ENCODE measurements around the gene PJA1.

Gene PJA1

DNA sequence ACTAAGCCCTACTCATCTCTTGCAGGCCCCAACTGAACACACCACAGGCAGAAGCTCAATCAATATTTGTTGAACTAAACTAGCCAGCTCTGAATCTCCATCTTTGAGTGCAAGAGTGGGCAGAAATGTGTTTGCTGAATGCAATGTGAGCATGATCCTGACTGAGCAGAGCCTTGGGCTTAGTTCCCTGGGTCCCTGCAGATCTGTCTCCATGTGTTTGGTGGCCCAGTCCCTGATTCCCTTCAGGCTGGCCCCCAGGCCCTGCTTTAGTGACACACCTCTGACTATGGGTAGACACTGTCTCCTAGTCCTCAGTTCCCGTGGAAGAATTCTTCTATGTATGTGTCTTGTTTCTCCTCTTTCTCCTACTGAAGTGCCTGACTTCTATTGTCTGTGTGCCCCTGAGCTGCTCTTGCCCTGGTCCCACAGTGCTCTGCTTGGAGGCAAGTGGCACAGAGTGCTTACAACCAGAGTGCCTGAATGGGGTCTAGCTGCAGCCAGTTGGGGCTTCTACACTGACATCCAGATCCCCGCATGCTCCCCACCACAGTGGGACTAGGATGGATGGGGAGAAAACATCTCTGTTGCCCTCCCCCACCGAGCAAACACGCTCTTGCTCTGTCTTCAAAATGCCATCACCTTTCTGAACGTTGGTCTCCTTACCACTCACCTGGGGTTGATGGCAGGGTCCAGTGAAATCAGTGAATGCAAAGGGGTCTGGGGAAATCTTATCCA, 9.3 kb downstream of the PJA1 start:
- Mint-ChIP-seq H3K4me3 (no peak overlapping the region), H3K9me3 (no peaks in the 10 kb centered on the region), H3K27ac (no peak overlapping the region), H3K36me3 (ENCODE audit: low read depth) (no peaks in the 10 kb centered on the region), H3K27me3 (no peaks in the 10 kb centered on the region), H3K4me1 (ENCODE audit: low read depth) (peaks cover 5% of the 10 kb centered on the region)

DNA sequence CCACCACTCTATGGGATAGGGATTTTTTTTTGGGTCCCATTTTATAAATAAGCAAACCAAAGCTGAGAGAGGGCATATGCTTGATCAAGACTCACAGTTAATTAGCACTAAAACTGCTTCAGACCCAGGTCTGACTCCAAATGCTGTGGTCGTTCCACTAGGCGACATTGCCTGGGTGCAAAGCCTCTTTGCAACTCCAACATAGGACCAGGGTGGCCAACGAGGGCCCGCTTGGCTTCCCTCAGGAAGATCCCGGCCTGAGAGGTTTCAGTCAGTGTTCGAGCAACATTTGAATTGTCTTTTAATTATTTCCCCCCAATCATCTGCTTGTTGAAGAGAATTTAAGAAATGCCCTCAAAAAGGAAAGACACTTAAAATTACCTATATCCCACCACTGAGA, 11.2 kb downstream of the PJA1 start:
- H3K4me3 Mint-ChIP-seq, result no peak overlapping the region
- H3K9me3 Mint-ChIP-seq, result no peaks in the 10 kb centered on the region
- no peaks in the 10 kb centered on the region for H3K4me1 Mint-ChIP-seq (ENCODE audit: low read depth)
- H3K36me3 Mint-ChIP-seq (ENCODE audit: low read depth), result no peaks in the 10 kb centered on the region
- H3K27ac Mint-ChIP-seq, result no peak overlapping the region
- no peaks in the 10 kb centered on the region for H3K27me3 Mint-ChIP-seq

DNA sequence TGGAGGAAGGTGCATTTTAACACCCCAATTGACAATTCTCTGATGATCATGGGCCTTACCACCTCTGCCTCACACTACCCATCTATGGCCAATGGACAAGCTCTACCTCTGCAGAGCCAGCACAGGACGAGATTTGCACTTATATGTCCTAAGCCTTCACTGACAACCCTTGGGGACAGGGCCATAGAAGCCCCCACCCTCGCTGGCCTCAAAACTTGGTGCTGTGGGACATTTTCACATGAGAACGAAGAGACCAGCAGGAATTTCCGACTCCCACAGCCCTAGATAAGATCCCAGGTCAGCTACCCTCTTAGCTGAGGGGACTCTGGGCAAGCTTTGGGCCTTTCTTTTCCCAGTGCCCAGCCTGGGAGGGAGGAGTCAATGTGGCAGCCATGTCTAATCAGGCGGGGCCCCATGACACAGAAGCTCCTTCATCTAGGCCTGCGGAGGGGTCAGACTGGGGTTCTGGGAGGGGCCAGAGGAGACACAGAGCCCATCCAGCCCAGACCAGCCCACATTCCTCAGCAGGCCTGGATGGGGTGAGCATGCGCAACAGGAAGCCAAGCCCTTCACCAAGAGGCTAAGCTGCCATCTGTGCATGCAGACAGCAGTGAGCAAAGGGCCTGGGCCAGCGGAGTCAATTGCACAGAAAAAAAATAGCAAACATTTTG, 12.1 kb downstream of the PJA1 start:
- Mint-ChIP-seq H3K27ac (no peak overlapping the region), H3K4me1 (ENCODE audit: low read depth) (no peaks in the 10 kb centered on the region), H3K9me3 (no peaks in the 10 kb centered on the region), H3K36me3 (ENCODE audit: low read depth) (no peaks in the 10 kb centered on the region), H3K4me3 (no peak overlapping the region), H3K27me3 (no peaks in the 10 kb centered on the region)

DNA sequence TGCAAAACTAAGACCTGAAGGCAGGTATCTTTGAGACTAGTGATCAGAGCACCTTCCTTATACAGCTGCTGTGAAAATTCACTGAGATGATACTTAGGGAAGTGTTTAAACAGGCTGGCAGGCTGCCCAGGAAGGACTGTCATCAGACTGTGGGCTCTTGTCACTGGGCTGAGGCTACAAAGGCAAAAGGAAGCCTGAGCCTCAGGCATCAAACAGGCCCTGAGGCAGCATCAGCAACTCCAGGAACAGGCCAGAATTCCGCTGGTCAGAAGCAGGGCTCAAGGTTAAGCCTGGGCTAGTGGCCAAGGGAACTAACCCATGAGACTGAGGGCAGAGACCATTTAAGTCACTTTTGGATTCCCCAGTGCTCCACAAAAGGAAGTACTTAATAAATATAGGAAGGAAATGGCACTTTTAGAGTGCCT, 12.8 kb downstream of the PJA1 start:
- Mint-ChIP-seq H3K27me3 (no peaks in the 10 kb centered on the region), H3K4me1 (ENCODE audit: low read depth) (no peaks in the 10 kb centered on the region), H3K9me3 (no peaks in the 10 kb centered on the region), H3K36me3 (ENCODE audit: low read depth) (no peaks in the 10 kb centered on the region), H3K27ac (no peak overlapping the region), H3K4me3 (no peak overlapping the region)

- H3K9me3 Mint-ChIP-seq, result no peaks in the 10 kb centered on the region
These were observed 13.4 kb downstream of the PJA1 start for GRCh38 chrX:69151866-69152284.

DNA sequence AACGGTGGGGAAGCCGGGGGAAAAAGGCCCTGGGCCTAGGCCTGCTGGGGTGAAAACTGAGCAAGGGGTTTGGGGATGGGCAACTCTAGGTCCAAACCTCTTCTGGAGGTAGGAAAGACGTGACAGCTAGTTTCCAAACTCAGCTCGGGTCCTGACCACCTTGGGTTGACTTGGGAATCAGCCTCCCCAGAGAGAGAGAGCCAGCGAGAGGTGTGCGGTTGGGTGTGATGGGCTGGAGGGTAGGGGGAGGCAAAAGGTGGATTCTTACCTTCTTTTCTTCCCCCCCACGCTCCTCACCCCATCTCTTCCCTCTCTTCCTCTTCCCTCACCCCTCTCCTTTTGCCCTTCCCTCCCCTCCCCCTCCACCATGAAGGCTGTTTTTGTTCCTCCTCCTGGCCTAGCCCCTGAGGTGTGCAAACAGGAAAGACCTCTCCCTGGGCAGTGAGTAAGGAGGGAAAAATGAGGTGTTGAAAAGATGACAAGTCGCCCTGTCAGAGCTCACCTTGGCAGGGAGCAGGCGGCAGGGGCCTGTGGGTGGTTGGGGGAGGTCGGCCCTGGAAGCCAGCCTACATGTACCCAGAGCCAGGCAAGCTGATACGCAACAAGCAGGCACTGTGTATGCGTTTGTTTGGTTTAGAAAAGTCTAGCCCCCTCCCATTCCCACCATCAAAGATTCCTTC, 14.8 kb downstream of the PJA1 start:
- H3K27me3 Mint-ChIP-seq, result no peaks in the 10 kb centered on the region
- no peak overlapping the region for H3K4me3 Mint-ChIP-seq
- no peak overlapping the region for H3K27ac Mint-ChIP-seq
- no peaks in the 10 kb centered on the region for H3K9me3 Mint-ChIP-seq
- no peaks in the 10 kb centered on the region for H3K4me1 Mint-ChIP-seq (ENCODE audit: low read depth)
- no peaks in the 10 kb centered on the region for H3K36me3 Mint-ChIP-seq (ENCODE audit: low read depth)

More at GRCh38 chrX:69151866-69152284, 13.4 kb downstream of the PJA1 start:
- no peak overlapping the region for H3K4me3 Mint-ChIP-seq
- no peak overlapping the region for H3K27ac Mint-ChIP-seq
- no peaks in the 10 kb centered on the region for H3K4me1 Mint-ChIP-seq (ENCODE audit: low read depth)
- H3K36me3 Mint-ChIP-seq (ENCODE audit: low read depth), result no peaks in the 10 kb centered on the region
- no peaks in the 10 kb centered on the region for H3K27me3 Mint-ChIP-seq

- H3K27ac Mint-ChIP-seq, result no peak overlapping the region
- H3K36me3 Mint-ChIP-seq (ENCODE audit: low read depth), result no peaks in the 10 kb centered on the region
- H3K27me3 Mint-ChIP-seq, result no peaks in the 10 kb centered on the region
- H3K4me1 Mint-ChIP-seq (ENCODE audit: low read depth), result no peaks in the 10 kb centered on the region
- no peaks in the 10 kb centered on the region for H3K9me3 Mint-ChIP-seq
- no peak overlapping the region for H3K4me3 Mint-ChIP-seq
These were observed 15.6 kb downstream of the PJA1 start for GRCh38 chrX:69149466-69150280.

- no peaks in the 10 kb centered on the region for H3K27me3 Mint-ChIP-seq
- H3K27ac Mint-ChIP-seq, result no peak overlapping the region
- H3K9me3 Mint-ChIP-seq, result no peaks in the 10 kb centered on the region
- no peaks in the 10 kb centered on the region for H3K4me1 Mint-ChIP-seq (ENCODE audit: low read depth)
- no peaks in the 10 kb centered on the region for H3K36me3 Mint-ChIP-seq (ENCODE audit: low read depth)
- H3K4me3 Mint-ChIP-seq, result no peak overlapping the region
These were observed 16.3 kb downstream of the PJA1 start for GRCh38 chrX:69148946-69149345.

DNA sequence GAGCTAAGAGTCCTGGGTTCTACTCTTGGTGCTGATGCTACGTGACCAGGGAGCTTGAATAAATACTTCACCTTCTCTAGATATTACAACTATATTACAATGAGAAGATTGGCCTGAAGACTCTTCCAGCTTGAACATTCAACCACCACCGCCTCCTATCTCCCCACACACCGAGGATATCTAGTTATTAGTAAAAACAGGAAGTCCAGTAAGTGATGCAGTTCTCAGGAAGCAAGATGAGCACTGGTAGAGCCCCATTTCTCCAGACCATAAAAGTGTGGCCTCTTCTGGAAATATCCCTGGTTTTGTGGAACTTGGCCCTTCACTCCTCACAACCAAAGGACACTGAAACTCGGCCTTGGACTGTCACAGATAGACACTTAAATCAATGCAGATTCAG, 18.5 kb downstream of the PJA1 start:
- no peak overlapping the region for H3K27ac Mint-ChIP-seq
- H3K9me3 Mint-ChIP-seq, result no peaks in the 10 kb centered on the region
- no peaks in the 10 kb centered on the region for H3K27me3 Mint-ChIP-seq
- H3K4me1 Mint-ChIP-seq (ENCODE audit: low read depth), result no peaks in the 10 kb centered on the region
- no peak overlapping the region for H3K4me3 Mint-ChIP-seq
- no peaks in the 10 kb centered on the region for H3K36me3 Mint-ChIP-seq (ENCODE audit: low read depth)

DNA sequence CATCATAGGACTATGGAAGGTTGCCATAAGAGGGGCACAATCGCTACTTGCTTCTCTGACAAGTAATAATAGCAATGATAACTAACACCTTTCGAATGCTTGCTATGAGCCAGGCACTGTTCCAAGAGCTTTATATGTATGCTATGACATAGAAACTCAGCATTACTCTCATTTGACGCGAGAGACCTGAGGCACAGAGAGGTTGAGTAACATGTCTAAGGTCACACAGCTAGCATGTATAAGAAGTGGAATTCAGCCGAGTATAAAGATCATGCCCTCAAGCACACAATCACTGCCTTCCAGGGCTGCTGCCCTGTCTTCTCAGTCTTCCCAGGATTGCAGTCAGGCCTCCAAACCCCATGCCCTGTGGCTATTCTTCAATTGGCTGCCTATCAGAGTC, 19.5 kb downstream of the PJA1 start:
- Mint-ChIP-seq H3K27ac (no peak overlapping the region), H3K4me3 (no peak overlapping the region), H3K9me3 (no peaks in the 10 kb centered on the region), H3K36me3 (ENCODE audit: low read depth) (no peaks in the 10 kb centered on the region), H3K27me3 (no peaks in the 10 kb centered on the region), H3K4me1 (ENCODE audit: low read depth) (no peaks in the 10 kb centered on the region)

DNA sequence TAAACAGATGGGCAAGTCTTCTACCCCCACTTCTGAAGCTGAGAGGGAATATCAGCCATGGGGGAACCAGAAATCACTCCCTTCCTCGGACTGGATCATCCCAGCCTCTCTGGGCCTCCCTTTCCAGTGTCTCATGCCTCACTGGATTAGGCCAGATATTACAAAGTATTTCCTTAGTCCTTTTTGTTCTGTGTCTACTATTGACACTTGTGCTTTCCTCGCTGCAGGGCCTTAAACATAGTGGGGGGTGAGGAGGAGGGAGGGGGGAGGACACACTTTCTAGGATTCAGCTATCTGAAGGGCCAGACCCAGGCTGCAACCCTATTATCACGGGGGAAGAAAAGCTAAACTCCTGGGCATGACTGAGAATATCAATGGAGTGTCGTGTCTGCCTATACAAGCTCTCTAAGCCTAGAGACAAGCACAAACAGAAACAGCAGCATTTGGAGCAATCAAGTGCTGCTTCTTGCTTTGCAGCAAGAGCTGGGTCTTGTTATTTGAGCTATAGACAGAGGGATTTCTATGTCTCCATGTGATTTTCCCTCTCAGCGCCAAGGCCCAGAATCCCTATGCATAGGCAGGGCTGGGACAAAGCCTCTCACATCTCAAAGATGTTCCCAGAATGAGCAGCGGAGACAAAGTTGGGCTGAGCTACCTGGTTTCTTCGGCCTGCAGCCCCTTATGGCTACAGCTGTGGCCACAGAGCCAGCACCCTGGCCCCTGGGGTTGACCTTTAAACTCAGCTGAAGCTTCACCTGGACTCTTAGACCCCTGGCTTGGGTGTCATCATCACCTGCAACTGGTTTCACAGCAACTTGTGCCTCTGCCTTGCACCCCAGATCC, 20.2 kb downstream of the PJA1 start:
- Mint-ChIP-seq H3K4me3 (no peak overlapping the region), H3K36me3 (ENCODE audit: low read depth) (no peaks in the 10 kb centered on the region), H3K4me1 (ENCODE audit: low read depth) (no peaks in the 10 kb centered on the region), H3K9me3 (no peaks in the 10 kb centered on the region), H3K27me3 (no peaks in the 10 kb centered on the region), H3K27ac (no peak overlapping the region)

- H3K9me3 Mint-ChIP-seq, result no peaks in the 10 kb centered on the region
These were observed 21.7 kb downstream of the PJA1 start for GRCh38 chrX:69143530-69143929.

DNA sequence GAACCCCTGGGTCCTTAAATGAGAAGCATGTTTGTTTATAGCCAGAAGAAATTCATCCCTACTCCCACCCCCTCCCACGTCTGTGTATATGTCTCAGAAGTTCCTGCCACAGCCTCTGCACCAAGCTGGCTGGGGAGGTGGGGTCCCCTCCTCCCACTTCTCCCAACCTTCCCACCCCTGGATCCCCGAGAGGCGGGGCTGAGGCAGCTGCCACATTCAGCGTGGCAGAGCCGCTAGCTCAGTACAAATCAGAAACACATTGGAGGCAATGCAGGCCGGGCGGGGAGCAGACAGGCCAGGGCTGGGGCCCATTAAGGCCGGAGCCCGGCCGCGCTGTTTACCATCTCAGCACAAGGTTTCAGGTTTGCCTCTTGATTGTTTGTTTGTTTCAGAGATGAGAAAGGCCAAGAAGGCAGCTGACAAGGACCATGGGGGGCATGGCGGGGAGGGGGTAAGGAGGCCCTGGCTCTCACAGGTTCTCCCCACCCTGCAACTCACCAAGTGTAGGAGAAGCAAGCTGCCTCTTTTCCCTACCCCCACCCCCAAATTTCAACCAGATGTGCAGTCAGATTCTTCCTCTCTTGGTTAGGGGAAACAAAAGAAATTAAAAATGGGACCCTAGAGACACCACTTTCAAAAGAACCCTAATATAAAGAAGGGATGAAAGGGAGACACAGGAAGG, 22.3 kb downstream of the PJA1 start:
- Mint-ChIP-seq H3K4me1 (ENCODE audit: low read depth) (no peaks in the 10 kb centered on the region), H3K9me3 (no peaks in the 10 kb centered on the region), H3K27me3 (no peaks in the 10 kb centered on the region), H3K4me3 (no peak overlapping the region), H3K36me3 (ENCODE audit: low read depth) (no peaks in the 10 kb centered on the region), H3K27ac (no peak overlapping the region)

More at GRCh38 chrX:69143530-69143929, 21.7 kb downstream of the PJA1 start:
- H3K4me3 Mint-ChIP-seq, result no peak overlapping the region
- H3K4me1 Mint-ChIP-seq (ENCODE audit: low read depth), result no peaks in the 10 kb centered on the region
- no peak overlapping the region for H3K27ac Mint-ChIP-seq
- H3K36me3 Mint-ChIP-seq (ENCODE audit: low read depth), result no peaks in the 10 kb centered on the region
- no peaks in the 10 kb centered on the region for H3K27me3 Mint-ChIP-seq

- Mint-ChIP-seq H3K36me3 (ENCODE audit: low read depth) (no peaks in the 10 kb centered on the region), H3K4me3 (no peak overlapping the region), H3K27ac (no peak overlapping the region), H3K4me1 (ENCODE audit: low read depth) (no peaks in the 10 kb centered on the region), H3K27me3 (no peaks in the 10 kb centered on the region), H3K9me3 (no peaks in the 10 kb centered on the region)
These were observed 24.4 kb downstream of the PJA1 start for GRCh38 chrX:69140837-69141236.
